Progenitor cell of endocrine pancreas (in vitro differentiated cells): Measurements from ENCODE around the gene RAP1GAP2. TPM values are rescaled to one million over a fixed set of nuclear protein-coding genes. Genes with fewer than 3 reads are reported as not detected.
A peak's percentile ranks its signal among the peaks of the same experiment; 100 is the strongest.

ENCODE experiments used
- DNase-seq: peaks from one replicate; pipeline ENCODE4 v3.0.0; 2021; ENCODE audit warnings: low spot score; ENCODE audit not compliant: unreplicated experiment
- H3K27ac Mint-ChIP-seq: 2 replicates; pipeline ENCODE4 v1.8.0; 2021; ENCODE audit warnings: mild to moderate bottlenecking, moderate library complexity, mixed read lengths
- H3K27me3 Mint-ChIP-seq: 2 replicates; pipeline ENCODE4 v1.8.0; 2021; ENCODE audit warnings: mixed read lengths
- H3K36me3 Mint-ChIP-seq: 2 replicates; pipeline ENCODE4 v1.8.0; 2022; ENCODE audit warnings: mixed read lengths; ENCODE audit not compliant: insufficient read depth
- H3K4me1 Mint-ChIP-seq: 2 replicates; pipeline ENCODE4 v1.8.0; 2021; ENCODE audit warnings: low read depth, mixed read lengths
- H3K4me3 Mint-ChIP-seq: 2 replicates; pipeline ENCODE4 v1.8.0; 2021; ENCODE audit warnings: low read depth, mild to moderate bottlenecking, moderate library complexity, mixed read lengths
- H3K9me3 Mint-ChIP-seq: 2 replicates; pipeline ENCODE4 v1.8.0; 2021; ENCODE audit warnings: low read depth, mixed read lengths
- total RNA-seq: library from RNA; stranded (reverse); gene quantifications from 2 replicates; pipeline ENCODE4 v1.2.1, GENCODE V29; 2021
- TF ChIP-seq, protein P1 (sequence below): fragments of 200-600 bp; sonication (generic); IDR thresholded peaks from one replicate; pipeline ENCODE4 v1.5.0; 2021; ENCODE audit warnings: antibody characterized with exemption, mild to moderate bottlenecking; ENCODE audit not compliant: unreplicated experiment

The RAP1GAP2 gene
- total RNA-seq, 1 donor from 2014 or later = 116 TPM

DNA sequence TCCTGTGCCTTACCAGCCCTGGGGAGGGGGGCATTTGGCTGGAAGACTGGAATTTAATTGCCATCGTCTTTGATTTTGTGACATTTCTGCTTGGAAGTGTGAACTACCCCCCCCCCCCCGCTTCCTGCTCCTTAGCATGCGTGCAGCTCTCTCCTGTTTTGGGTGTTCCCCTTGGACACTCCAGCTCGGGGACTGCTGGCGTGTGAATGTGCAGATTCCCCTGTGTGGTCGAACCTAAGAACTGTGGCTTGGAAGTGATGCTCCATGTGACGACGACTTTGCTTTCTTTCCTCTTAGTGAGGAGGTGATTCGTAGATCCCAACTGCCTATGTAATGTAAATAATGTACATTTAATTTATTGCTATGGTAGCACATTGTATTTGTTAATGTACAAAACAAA lies 241.0 kb downstream of the RAP1GAP2 start:
- TF ChIP-seq, protein P1, sequence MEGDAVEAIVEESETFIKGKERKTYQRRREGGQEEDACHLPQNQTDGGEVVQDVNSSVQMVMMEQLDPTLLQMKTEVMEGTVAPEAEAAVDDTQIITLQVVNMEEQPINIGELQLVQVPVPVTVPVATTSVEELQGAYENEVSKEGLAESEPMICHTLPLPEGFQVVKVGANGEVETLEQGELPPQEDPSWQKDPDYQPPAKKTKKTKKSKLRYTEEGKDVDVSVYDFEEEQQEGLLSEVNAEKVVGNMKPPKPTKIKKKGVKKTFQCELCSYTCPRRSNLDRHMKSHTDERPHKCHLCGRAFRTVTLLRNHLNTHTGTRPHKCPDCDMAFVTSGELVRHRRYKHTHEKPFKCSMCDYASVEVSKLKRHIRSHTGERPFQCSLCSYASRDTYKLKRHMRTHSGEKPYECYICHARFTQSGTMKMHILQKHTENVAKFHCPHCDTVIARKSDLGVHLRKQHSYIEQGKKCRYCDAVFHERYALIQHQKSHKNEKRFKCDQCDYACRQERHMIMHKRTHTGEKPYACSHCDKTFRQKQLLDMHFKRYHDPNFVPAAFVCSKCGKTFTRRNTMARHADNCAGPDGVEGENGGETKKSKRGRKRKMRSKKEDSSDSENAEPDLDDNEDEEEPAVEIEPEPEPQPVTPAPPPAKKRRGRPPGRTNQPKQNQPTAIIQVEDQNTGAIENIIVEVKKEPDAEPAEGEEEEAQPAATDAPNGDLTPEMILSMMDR = no peak
- Mint-ChIP-seq H3K4me3 (no peak overlapping the region), H3K27me3 (peaks cover 6% of the 10 kb centered on the region), H3K27ac (no peak overlapping the region), H3K9me3 (no peaks in the 10 kb centered on the region), H3K4me1 (no peaks in the 10 kb centered on the region), H3K36me3 (peaks cover 3% of the 10 kb centered on the region)
- no peak for DNase-seq

GRCh38 chr17:3038941-3039340 lies 242.7 kb downstream of the RAP1GAP2 start:
- no peak for DNase-seq
- Mint-ChIP-seq H3K4me3 (no peak overlapping the region), H3K36me3 (no peaks in the 10 kb centered on the region), H3K27me3 (peaks cover 7% of the 10 kb centered on the region), H3K4me1 (no peaks in the 10 kb centered on the region), H3K27ac (peak overlapping the region; percentile 56), H3K9me3 (peaks cover 11% of the 10 kb centered on the region)
- TF ChIP-seq, protein P1 = no peak

DNA sequence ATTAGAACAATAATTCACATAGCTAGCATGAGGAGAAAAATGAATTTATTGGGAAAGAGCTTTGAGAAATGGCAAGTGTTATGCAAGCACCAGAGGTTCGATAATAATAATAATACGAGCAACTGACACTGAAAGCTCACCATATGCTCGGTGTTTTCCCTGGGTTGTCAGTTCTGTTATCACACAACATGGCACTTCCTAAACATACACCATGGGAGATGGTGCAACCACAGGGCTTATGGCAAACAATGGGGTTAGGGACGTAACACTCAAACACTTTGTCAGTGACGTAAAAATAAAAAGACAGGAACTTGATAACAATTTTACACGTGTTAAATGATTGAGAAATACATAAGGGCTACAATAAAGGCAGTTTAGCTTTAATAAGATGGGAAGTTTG lies 243.5 kb downstream of the RAP1GAP2 start:
- Mint-ChIP-seq H3K9me3 (peaks cover 16% of the 10 kb centered on the region), H3K4me3 (no peak overlapping the region), H3K4me1 (no peaks in the 10 kb centered on the region), H3K36me3 (no peaks in the 10 kb centered on the region), H3K27me3 (peaks cover 11% of the 10 kb centered on the region), H3K27ac (peak overlapping the region; percentile 23)
- DNase-seq = no peak
- TF ChIP-seq, protein P1 = no peak

GRCh38 chr17:3040882-3041281 lies 244.6 kb downstream of the RAP1GAP2 start:
- no peaks in the 10 kb centered on the region for H3K4me1 Mint-ChIP-seq
- H3K27me3 Mint-ChIP-seq = peaks cover 11% of the 10 kb centered on the region
- DNase-seq = no peak
- H3K36me3 Mint-ChIP-seq = no peaks in the 10 kb centered on the region
- H3K9me3 Mint-ChIP-seq = peaks cover 16% of the 10 kb centered on the region
- no peak overlapping the region for H3K4me3 Mint-ChIP-seq
- TF ChIP-seq, protein P1 = no peak
- H3K27ac Mint-ChIP-seq = no peak overlapping the region

DNA sequence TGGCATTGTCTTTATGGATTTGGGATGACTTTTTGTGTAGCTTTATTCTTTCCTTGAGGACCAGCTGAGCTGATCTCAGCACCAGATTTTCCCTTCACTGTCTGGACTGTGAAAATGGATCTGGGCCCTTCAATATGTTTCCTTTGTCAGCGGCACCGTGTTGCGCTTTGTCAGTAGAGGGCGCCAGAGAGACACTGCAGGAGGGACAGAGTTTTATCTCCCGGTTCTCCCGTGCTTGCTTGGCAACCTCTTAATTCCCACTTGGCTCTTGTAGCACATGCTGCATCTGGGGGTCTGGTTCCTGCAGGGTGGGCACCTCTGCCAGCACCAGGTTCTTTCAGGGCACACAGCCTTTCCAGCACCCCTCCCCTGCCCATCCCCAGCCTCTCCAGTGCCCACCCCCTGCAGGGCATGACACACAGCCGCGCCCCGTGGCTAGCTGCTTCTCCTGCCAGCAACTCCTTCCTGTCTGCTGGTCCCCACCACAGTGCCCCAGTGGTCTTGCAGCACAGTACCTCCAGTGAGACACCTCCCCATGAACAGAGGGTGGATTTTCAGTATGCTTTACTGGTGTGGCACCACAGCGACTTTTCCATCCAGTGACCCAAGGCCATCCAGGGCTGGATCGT lies 247.6 kb downstream of the RAP1GAP2 start:
- Mint-ChIP-seq H3K27me3 (peaks cover 22% of the 10 kb centered on the region), H3K4me3 (no peak overlapping the region), H3K4me1 (no peaks in the 10 kb centered on the region), H3K27ac (no peak overlapping the region), H3K36me3 (no peaks in the 10 kb centered on the region), H3K9me3 (peaks cover 16% of the 10 kb centered on the region)
- DNase-seq = no peak
- TF ChIP-seq, protein P1 = peak; percentile 33
